SJSA1 (cell line): ENCODE data around the gene APOC1. TPM values are rescaled to one million over a fixed set of nuclear protein-coding genes. Genes with fewer than 3 reads are reported as not detected.
"Not testable (repeated sequence)": the region's sequence is repeated elsewhere in the genome, so short reads cannot be mapped to it uniquely, and the experiment has no call there.

Source experiments
- DNase-seq, 2 experiments: peaks; one replicate each; pipeline ENCODE4 v3.0.0-alpha.2; 2015 to 2020; ENCODE audit warnings: low spot score in 2 of 2, low read depth in 1 of 2
- H3K27ac ChIP-seq: fragments of 250-450 bp; sonication (Bioruptor Pico); 2 replicates; pipeline ENCODE4 v1.5.1; 2020; ENCODE audit warnings: mild to moderate bottlenecking, moderate library complexity
- H3K27me3 ChIP-seq: fragments of 250-450 bp; sonication (Bioruptor Pico); replicated peaks from 2 replicates; pipeline ENCODE4 v1.5.1; 2020; ENCODE audit warnings: mild to moderate bottlenecking, moderate library complexity
- H3K36me3 ChIP-seq: fragments of 250-450 bp; sonication (Bioruptor Pico); 2 replicates; pipeline ENCODE4 v1.5.1; 2020; ENCODE audit warnings: mild to moderate bottlenecking
- H3K4me1 ChIP-seq: fragments of 250-450 bp; sonication (Bioruptor Pico); replicated peaks from 2 replicates; pipeline ENCODE4 v1.6.1; 2021; ENCODE audit warnings: mild to moderate bottlenecking
- H3K4me3 ChIP-seq: fragments of 250-450 bp; sonication (Bioruptor Pico); 2 replicates; pipeline ENCODE4 v1.5.1; 2020; ENCODE audit warnings: mild to moderate bottlenecking
- H3K9me3 ChIP-seq: fragments of 250-450 bp; sonication (Bioruptor Pico); replicated peaks from 2 replicates; pipeline ENCODE4 v1.5.1; 2020; ENCODE audit warnings: mild to moderate bottlenecking
- total RNA-seq: library from RNA; depleted of rRNA; stranded (reverse); fragments of >200 nt; shearing (Covaris generic); gene quantifications from 2 replicates; pipeline ENCODE4 v1.2.3, GENCODE V29; 2014

APOC1 gene
- total RNA-seq, 1 experiment from 2014 or later, result not detected

- DNase-seq, result no peak
- Histone ChIP-seq H3K36me3 (peaks cover 83% of the 10 kb centered on the region), H3K4me3 (no peak overlapping the region)
Measured at GRCh38 chr19:44882063-44882462, 32.3 kb upstream of the APOC1 start.

GRCh38 chr19:44882619-44883397, 31.6 kb upstream of the APOC1 start:
- H3K27me3 ChIP-seq, H3K27ac ChIP-seq, H3K9me3 ChIP-seq, DNase-seq, H3K4me3 ChIP-seq: not testable (repeated sequence)
- peaks cover 83% of the 10 kb centered on the region for H3K36me3 ChIP-seq
- peaks cover 32% of the 10 kb centered on the region for H3K4me1 ChIP-seq

More at GRCh38 chr19:44882063-44882462, 32.3 kb upstream of the APOC1 start:
- no peak overlapping the region for H3K27ac ChIP-seq
- H3K4me1 ChIP-seq, result peaks cover 37% of the 10 kb centered on the region
- no peaks in the 10 kb centered on the region for H3K9me3 ChIP-seq
- no peaks in the 10 kb centered on the region for H3K27me3 ChIP-seq

- H3K9me3 ChIP-seq, result no peaks in the 10 kb centered on the region
- H3K4me3 ChIP-seq, result no peak overlapping the region
- H3K4me1 ChIP-seq, result peaks cover 32% of the 10 kb centered on the region
- peak; percentile 76 to 90 for DNase-seq
- H3K36me3 ChIP-seq, result peaks cover 76% of the 10 kb centered on the region
- H3K27ac ChIP-seq, result peak overlapping the region; percentile 69
- H3K27me3 ChIP-seq, result no peaks in the 10 kb centered on the region
Measured at GRCh38 chr19:44883922-44884321, 30.5 kb upstream of the APOC1 start.

GRCh38 chr19:44884566-44884965, 29.8 kb upstream of the APOC1 start:
- Histone ChIP-seq H3K4me3 (no peak overlapping the region), H3K9me3 (no peaks in the 10 kb centered on the region), H3K27me3 (no peaks in the 10 kb centered on the region), H3K27ac (peak overlapping the region; percentile 69), H3K4me1 (peaks cover 34% of the 10 kb centered on the region), H3K36me3 (peaks cover 76% of the 10 kb centered on the region)
- DNase-seq, result no peak

- Histone ChIP-seq H3K4me3 (no peak overlapping the region), H3K36me3 (peaks cover 68% of the 10 kb centered on the region), H3K27me3 (no peaks in the 10 kb centered on the region), H3K9me3 (no peaks in the 10 kb centered on the region), H3K4me1 (peaks cover 41% of the 10 kb centered on the region), H3K27ac (no peak overlapping the region)
- no peak for DNase-seq
Measured at GRCh38 chr19:44886141-44886540, 28.3 kb upstream of the APOC1 start.

GRCh38 chr19:44887648-44888047, 26.8 kb upstream of the APOC1 start:
- DNase-seq, result no peak
- Histone ChIP-seq H3K27ac (no peak overlapping the region), H3K9me3 (no peaks in the 10 kb centered on the region), H3K36me3 (peaks cover 73% of the 10 kb centered on the region), H3K4me3 (no peak overlapping the region), H3K4me1 (peaks cover 46% of the 10 kb centered on the region), H3K27me3 (no peaks in the 10 kb centered on the region)

GRCh38 chr19:44888335-44888734, 26.1 kb upstream of the APOC1 start:
- DNase-seq, H3K27ac ChIP-seq, H3K27me3 ChIP-seq, H3K4me3 ChIP-seq, H3K9me3 ChIP-seq: not testable (repeated sequence)
- Histone ChIP-seq H3K36me3 (peaks cover 74% of the 10 kb centered on the region), H3K4me1 (peaks cover 40% of the 10 kb centered on the region)

GRCh38 chr19:44889830-44890365, 24.5 kb upstream of the APOC1 start:
- Histone ChIP-seq H3K9me3 (no peaks in the 10 kb centered on the region), H3K4me1 (peaks cover 26% of the 10 kb centered on the region), H3K36me3 (peaks cover 80% of the 10 kb centered on the region), H3K27me3 (no peaks in the 10 kb centered on the region), H3K4me3 (peak overlapping the region; percentile 93), H3K27ac (peak overlapping the region; percentile 69)
- no peak for DNase-seq

- DNase-seq, result peak; percentile 100
- Histone ChIP-seq H3K9me3 (no peaks in the 10 kb centered on the region), H3K27me3 (no peaks in the 10 kb centered on the region), H3K36me3 (peaks cover 81% of the 10 kb centered on the region), H3K27ac (peak overlapping the region; percentile 69), H3K4me3 (peak overlapping the region; percentile 93), H3K4me1 (peaks cover 21% of the 10 kb centered on the region)
Measured at GRCh38 chr19:44890366-44891015, 23.9 kb upstream of the APOC1 start.

- Histone ChIP-seq H3K36me3 (peaks cover 81% of the 10 kb centered on the region), H3K9me3 (no peaks in the 10 kb centered on the region), H3K27me3 (no peaks in the 10 kb centered on the region), H3K4me1 (peaks cover 18% of the 10 kb centered on the region), H3K4me3 (peak within 1 kb of the TSS; percentile 93), H3K27ac (peak within 1 kb of the TSS; percentile 69)
- DNase-seq, result no peak
Measured at GRCh38 chr19:44891016-44891882, 23.2 kb upstream of the APOC1 start, which contains the start of gene TOMM40. TOMM40 (plus strand) TSS chr19:44891254; CDS start chr19:44891416, 162 bp downstream.

GRCh38 chr19:44892932-44893331, 21.5 kb upstream of the APOC1 start:
- Histone ChIP-seq H3K9me3 (no peaks in the 10 kb centered on the region), H3K27ac (no peak overlapping the region), H3K4me3 (no peak overlapping the region), H3K36me3 (peaks cover 81% of the 10 kb centered on the region), H3K4me1 (peaks cover 18% of the 10 kb centered on the region), H3K27me3 (no peaks in the 10 kb centered on the region)
- DNase-seq, result no peak

GRCh38 chr19:44893332-44894051, 20.9 kb upstream of the APOC1 start:
- DNase-seq, result no peak
- H3K27ac ChIP-seq, result no peak overlapping the region
- no peak overlapping the region for H3K4me3 ChIP-seq
- peaks cover 82% of the 10 kb centered on the region for H3K36me3 ChIP-seq
- no peaks in the 10 kb centered on the region for H3K27me3 ChIP-seq
- no peaks in the 10 kb centered on the region for H3K9me3 ChIP-seq
- peaks cover 18% of the 10 kb centered on the region for H3K4me1 ChIP-seq

- Histone ChIP-seq H3K4me1 (peaks cover 18% of the 10 kb centered on the region), H3K27ac (no peak overlapping the region), H3K4me3 (no peak overlapping the region), H3K27me3 (no peaks in the 10 kb centered on the region), H3K9me3 (no peaks in the 10 kb centered on the region), H3K36me3 (peaks cover 86% of the 10 kb centered on the region)
- DNase-seq, result no peak
Measured at GRCh38 chr19:44894052-44894400, 20.4 kb upstream of the APOC1 start.
